SHP77 (cell line): ENCODE measurements around the gene CLIC4.
"Not testable (repeated sequence)": the region's sequence is repeated elsewhere in the genome, so short reads cannot be mapped to it uniquely, and the experiment has no call there.

Source experiments
- DNase-seq, 2 experiments: peaks; one replicate each; lab custom pipeline; 2025; lab: John Stamatoyannopoulos, UW

The CLIC4 gene

GRCh38 chr1:24717887-24718650 is 27.2 kb upstream of the CLIC4 start:
- no peak for DNase-seq

GRCh38 chr1:24720152-24720551 is 25.1 kb upstream of the CLIC4 start:
- DNase-seq, result no peak

- DNase-seq, result no peak
Observed at GRCh38 chr1:24721533-24721932, 23.7 kb upstream of the CLIC4 start.

- not testable (repeated sequence) for DNase-seq
Observed at GRCh38 chr1:24722073-24723035, 22.9 kb upstream of the CLIC4 start.

GRCh38 chr1:24724345-24725208 is 20.7 kb upstream of the CLIC4 start:
- peak; percentile 95 to 96 for DNase-seq

GRCh38 chr1:24725209-24725651 is 20.0 kb upstream of the CLIC4 start:
- DNase-seq, result peak; percentile 28 to 57

- DNase-seq, result no peak
Observed at GRCh38 chr1:24726741-24727140, 18.5 kb upstream of the CLIC4 start.

GRCh38 chr1:24727501-24728216 is 17.6 kb upstream of the CLIC4 start:
- no peak for DNase-seq

- no peak for DNase-seq
Observed at GRCh38 chr1:24728982-24729381, 16.3 kb upstream of the CLIC4 start.

GRCh38 chr1:24732186-24732885 is 12.9 kb upstream of the CLIC4 start:
- DNase-seq, result no peak

GRCh38 chr1:24733342-24733741 is 11.9 kb upstream of the CLIC4 start:
- DNase-seq, result not testable (repeated sequence)

GRCh38 chr1:24735156-24735508 is 10.1 kb upstream of the CLIC4 start:
- no peak for DNase-seq

- no peak for DNase-seq
Observed at GRCh38 chr1:24735509-24736375, 9.5 kb upstream of the CLIC4 start.

- DNase-seq, result no peak
Observed at GRCh38 chr1:24737368-24738117, 7.7 kb upstream of the CLIC4 start.

GRCh38 chr1:24739241-24739640 is 6.0 kb upstream of the CLIC4 start:
- DNase-seq, result no peak

GRCh38 chr1:24742090-24742938 is 2.9 kb upstream of the CLIC4 start:
- no peak for DNase-seq

- DNase-seq, result no peak
Observed at GRCh38 chr1:24743404-24744211, 1.6 kb upstream of the CLIC4 start.
